HCT116 (cell line): ENCODE results near the gene LRRC74B. TPM values are rescaled to one million over a fixed set of nuclear protein-coding genes. Genes with fewer than 3 reads are reported as not detected.

Experiments
- ATAC-seq: fragments of 200-7000 bp; cut with Tn5 transposase; 2 replicates; pipeline ENCODE4 v1.9.1; 2020; ENCODE audit warnings: mild to moderate bottlenecking, moderate library complexity
- BruUV-seq: library from RNA; stranded (reverse); fragments of 400-500 nt; replicated peaks from 2 replicates; lab custom pipeline; 2021; lab: Mats Ljungman, UMichigan
- CTCF ChIA-PET: fragments of 300-600 bp; sonication (Branson Sonifier 250); formaldehyde crosslinking; loops from one replicate; lab custom pipeline; 2021; ENCODE audit warnings: antibody characterized with exemption; lab: Charles Lee
- POLR2A ChIA-PET: fragments of 300-600, 350-600 bp; sonication (Branson Sonifier 250); formaldehyde crosslinking; loops from one replicate; lab custom pipeline; 2021; ENCODE audit warnings: antibody characterized with exemption; lab: Charles Lee
- RAD21 ChIA-PET, 2 experiments: fragments of 300-600 bp; sonication (Branson Sonifier 250); formaldehyde crosslinking; loops; one replicate each; lab custom pipeline; 2023; ENCODE audit warnings: low total read pairs in 2 of 2; ENCODE audit not compliant: uncharacterized antibody in 2 of 2, unreplicated experiment in 2 of 2, low non-redundant PET in 1 of 2; lab: Charles Lee
- DNase-seq: peaks from one replicate; pipeline ENCODE4 v3.0.0-alpha.2; 2010; ENCODE audit warnings: low read depth, low spot score
- H2AFZ ChIP-seq: fragments of 200-600 bp; shearing (Covaris generic), sonication (generic); 2 replicates; pipeline ENCODE4 v1.6.1; 2017; ENCODE audit warnings: low read depth, mixed run types, mixed read lengths, antibody characterized with exemption, low read length; ENCODE audit not compliant: poor library complexity, severe bottlenecking
- H3K27ac ChIP-seq: 2 replicates; pipeline ENCODE4 v1.5.1; 2012; ENCODE audit warnings: low read depth, low read length
- H3K27me3 ChIP-seq: fragments of 200-600 bp; sonication (generic); 2 replicates; pipeline ENCODE4 v1.6.1; 2016; ENCODE audit warnings: mixed run types, low read length, mixed read lengths; ENCODE audit not compliant: insufficient read depth
- H3K36me3 ChIP-seq, 2 experiments: fragments of 200-500 bp in 1 of 2; fragments of 200-600 bp in 1 of 2; sonication (Bioruptor generic) in 1 of 2; sonication (generic) in 1 of 2; 2 replicates each; pipeline versions ENCODE4 v1.5.1 to v1.6.1; 2014 to 2016; ENCODE audit warnings: low read length in 2 of 2, inconsistent platforms in 1 of 2, mixed read lengths in 1 of 2, mixed run types in 1 of 2; ENCODE audit not compliant: insufficient read depth in 2 of 2, control insufficient read depth in 1 of 2
- H3K4me1 ChIP-seq, 2 experiments: fragments of 200-600 bp in 1 of 2; sonication (generic) in 1 of 2; 2 replicates each; pipeline versions ENCODE4 v1.5.1 to v1.6.1; 2012 to 2017; ENCODE audit warnings: low read length in 2 of 2, inconsistent platforms in 1 of 2, mild to moderate bottlenecking in 1 of 2, mixed read lengths in 1 of 2, mixed run types in 1 of 2, moderate library complexity in 1 of 2; ENCODE audit not compliant: insufficient read depth in 2 of 2, control insufficient read depth in 1 of 2
- H3K4me2 ChIP-seq: fragments of 200-600 bp; sonication (generic); 2 replicates; pipeline ENCODE4 v1.6.1; 2017; ENCODE audit warnings: mixed run types, low read length, mixed read lengths
- H3K4me3 ChIP-seq, 2 experiments: fragments of 200-600 bp in 1 of 2; sonication (generic) in 1 of 2; replicated peaks in 1 of 2; 2 replicates each; pipeline ENCODE4 v1.5.1; 2011 to 2016; ENCODE audit warnings: low read length in 2 of 2, control low read depth in 1 of 2, low read depth in 1 of 2, mild to moderate bottlenecking in 1 of 2, mixed read lengths in 1 of 2, mixed run types in 1 of 2
- H3K79me2 ChIP-seq: fragments of 200-600 bp; sonication (generic); 2 replicates; pipeline ENCODE4 v1.6.1; 2017; ENCODE audit warnings: mild to moderate bottlenecking, mixed run types, low read length, moderate library complexity, mixed read lengths; ENCODE audit not compliant: insufficient read depth
- H3K9ac ChIP-seq: fragments of 200-600 bp; sonication (generic); 2 replicates; pipeline ENCODE4 v1.6.1; 2016; ENCODE audit warnings: low read length, mixed read lengths
- H3K9me2 ChIP-seq: fragments of 200-600 bp; sonication (generic), shearing (Covaris generic); 2 replicates; pipeline ENCODE4 v1.6.1; 2017; ENCODE audit warnings: mixed run types, mild to moderate bottlenecking, moderate library complexity; ENCODE audit not compliant: insufficient read depth
- H3K9me3 ChIP-seq, 2 experiments: fragments of 200-500 bp in 1 of 2; fragments of 200-600 bp in 1 of 2; sonication (Bioruptor generic) in 1 of 2; sonication (generic) in 1 of 2; 2 replicates each; pipeline ENCODE4 v1.6.1; 2014 to 2017; ENCODE audit warnings: low read length in 2 of 2, mixed read lengths in 2 of 2, inconsistent platforms in 1 of 2, low read depth in 1 of 2, mild to moderate bottlenecking in 1 of 2, mixed run types in 1 of 2, moderate library complexity in 1 of 2; ENCODE audit not compliant: control insufficient read depth in 1 of 2, insufficient read depth in 1 of 2
- H4K20me1 ChIP-seq: fragments of 200-600 bp; sonication (generic), shearing (Covaris generic); 2 replicates; pipeline ENCODE4 v1.6.1; 2017; ENCODE audit warnings: mixed run types, mild to moderate bottlenecking, moderate library complexity; ENCODE audit not compliant: insufficient read depth
- FOSL1 ChIP-seq: IDR thresholded peaks from 2 replicates; pipeline ENCODE4 v1.6.1; 2012; ENCODE audit warnings: low read depth
- JUND ChIP-seq: IDR thresholded peaks from 2 replicates; pipeline ENCODE4 v1.6.1; 2012
- MAX ChIP-seq: IDR thresholded peaks from 2 replicates; pipeline ENCODE4 v1.6.1; 2012
- POLR2A ChIP-seq: IDR thresholded peaks from 2 replicates; pipeline ENCODE4 v1.7.0; 2011; ENCODE audit warnings: borderline replicate concordance; ENCODE audit not compliant: insufficient read depth, insufficient read length; ENCODE audit errors: extremely low read depth
- POLR2AphosphoS5 ChIP-seq: IDR thresholded peaks from 2 replicates; pipeline ENCODE4 v1.6.1; 2011; ENCODE audit warnings: mild to moderate bottlenecking, low read depth, low read length, moderate library complexity
- REST ChIP-seq: IDR thresholded peaks from 2 replicates; pipeline ENCODE4 v1.6.1; 2012; ENCODE audit warnings: low read depth
- YY1 ChIP-seq: IDR thresholded peaks from 2 replicates; pipeline ENCODE4 v1.6.1; 2011; ENCODE audit warnings: low read length, low read depth, moderate library complexity, mild to moderate bottlenecking; ENCODE audit not compliant: insufficient replicate concordance; ENCODE audit errors: extremely low read depth
- intact Hi-C: fragments of 100-400 bp; cut with micrococcal nuclease; formaldehyde crosslinking; loops from 2 replicates; pipeline ENCODE4 v1.10.0; 2022
- total RNA-seq: library from RNA; stranded (reverse); gene quantifications from one replicate; pipeline ENCODE4 v1.2.1, GENCODE V29; 2021; ENCODE audit not compliant: unreplicated experiment
- TF ChIP-seq, protein P1 (sequence below): IDR thresholded peaks from 2 replicates; pipeline ENCODE4 v1.6.1; 2011; ENCODE audit warnings: mild to moderate bottlenecking, low read length, moderate library complexity; ENCODE audit not compliant: insufficient replicate concordance; ENCODE audit errors: extremely low read depth
- TF ChIP-seq, protein P2 (sequence below), 3 experiments: fragments of 200-600 bp in 1 of 3; sonication (generic) in 1 of 3; IDR thresholded peaks in 2 of 3; conservative IDR thresholded peaks in 1 of 3; 2 replicates each; pipeline ENCODE4 v1.5.1; 2012 to 2017; ENCODE audit warnings: low read depth in 2 of 3, low read length in 2 of 3, antibody characterized with exemption in 1 of 3, borderline replicate concordance in 1 of 3, control low read depth in 1 of 3, mild to moderate bottlenecking in 1 of 3, mixed read lengths in 1 of 3, mixed run types in 1 of 3, moderate library complexity in 1 of 3; ENCODE audit not compliant: insufficient read depth in 1 of 3

The LRRC74B gene
- total RNA-seq, 1 experiment from 2014 or later: not detected

GRCh38 chr22:21014726-21015465 is 30.9 kb upstream of the LRRC74B start, which contains the start of gene P2RX6:
Gene P2RX6, plus strand, starts transcription at chr22:21015165. Its CDS starts 10 bp downstream, at chr22:21015175.
- H4K20me1 ChIP-seq: no peaks in the 10 kb centered on the region
- POLR2A ChIA-PET: interaction anchor here (1.2 kb wide), 1 partner anchor 13 kb away, joined by 3 read pairs; the partner anchor contains the start of gene THAP7
- CTCF ChIA-PET: no interaction called here
- no peaks in the 10 kb centered on the region for H3K9me2 ChIP-seq
- H2AFZ ChIP-seq: peak within 1 kb of the TSS; percentile 31
- peak within 1 kb of the TSS; percentile 38 to 54 for H3K4me3 ChIP-seq
- ATAC-seq: no peak
- TF ChIP-seq FOSL1 (no peak), POLR2A (no peak), POLR2AphosphoS5 (no peak), MAX (no peak), JUND (no peak), REST (no peak), YY1 (no peak)
- TF ChIP-seq, protein P1, sequence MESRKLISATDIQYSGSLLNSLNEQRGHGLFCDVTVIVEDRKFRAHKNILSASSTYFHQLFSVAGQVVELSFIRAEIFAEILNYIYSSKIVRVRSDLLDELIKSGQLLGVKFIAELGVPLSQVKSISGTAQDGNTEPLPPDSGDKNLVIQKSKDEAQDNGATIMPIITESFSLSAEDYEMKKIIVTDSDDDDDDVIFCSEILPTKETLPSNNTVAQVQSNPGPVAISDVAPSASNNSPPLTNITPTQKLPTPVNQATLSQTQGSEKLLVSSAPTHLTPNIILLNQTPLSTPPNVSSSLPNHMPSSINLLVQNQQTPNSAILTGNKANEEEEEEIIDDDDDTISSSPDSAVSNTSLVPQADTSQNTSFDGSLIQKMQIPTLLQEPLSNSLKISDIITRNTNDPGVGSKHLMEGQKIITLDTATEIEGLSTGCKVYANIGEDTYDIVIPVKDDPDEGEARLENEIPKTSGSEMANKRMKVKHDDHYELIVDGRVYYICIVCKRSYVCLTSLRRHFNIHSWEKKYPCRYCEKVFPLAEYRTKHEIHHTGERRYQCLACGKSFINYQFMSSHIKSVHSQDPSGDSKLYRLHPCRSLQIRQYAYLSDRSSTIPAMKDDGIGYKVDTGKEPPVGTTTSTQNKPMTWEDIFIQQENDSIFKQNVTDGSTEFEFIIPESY: no peak
- TF ChIP-seq, protein P2, sequence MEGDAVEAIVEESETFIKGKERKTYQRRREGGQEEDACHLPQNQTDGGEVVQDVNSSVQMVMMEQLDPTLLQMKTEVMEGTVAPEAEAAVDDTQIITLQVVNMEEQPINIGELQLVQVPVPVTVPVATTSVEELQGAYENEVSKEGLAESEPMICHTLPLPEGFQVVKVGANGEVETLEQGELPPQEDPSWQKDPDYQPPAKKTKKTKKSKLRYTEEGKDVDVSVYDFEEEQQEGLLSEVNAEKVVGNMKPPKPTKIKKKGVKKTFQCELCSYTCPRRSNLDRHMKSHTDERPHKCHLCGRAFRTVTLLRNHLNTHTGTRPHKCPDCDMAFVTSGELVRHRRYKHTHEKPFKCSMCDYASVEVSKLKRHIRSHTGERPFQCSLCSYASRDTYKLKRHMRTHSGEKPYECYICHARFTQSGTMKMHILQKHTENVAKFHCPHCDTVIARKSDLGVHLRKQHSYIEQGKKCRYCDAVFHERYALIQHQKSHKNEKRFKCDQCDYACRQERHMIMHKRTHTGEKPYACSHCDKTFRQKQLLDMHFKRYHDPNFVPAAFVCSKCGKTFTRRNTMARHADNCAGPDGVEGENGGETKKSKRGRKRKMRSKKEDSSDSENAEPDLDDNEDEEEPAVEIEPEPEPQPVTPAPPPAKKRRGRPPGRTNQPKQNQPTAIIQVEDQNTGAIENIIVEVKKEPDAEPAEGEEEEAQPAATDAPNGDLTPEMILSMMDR (IDR thresholded peaks at IDR 0.05 in 2 of 3, conservative IDR thresholded peaks at IDR 0.05 in 1 of 3; ENCODE audit: borderline replicate concordance in 1 of 3, insufficient read depth in 1 of 3, low read depth in 2 of 3, low read length in 2 of 3): no peak
- intact Hi-C loops: no loop called here
- H3K4me1 ChIP-seq: peaks cover 15 to 20% of the 10 kb centered on the region in 2 experiments
- peak within 1 kb of the TSS; percentile 46; the same call in 1 of the 2 replicates for H3K27ac ChIP-seq
- H3K36me3 ChIP-seq: no peaks in the 10 kb centered on the region
- BruUV-seq: no TSS peak
- H3K27me3 ChIP-seq: no peaks in the 10 kb centered on the region
- peak within 1 kb of the TSS; percentile 82 for H3K4me2 ChIP-seq
- H3K9ac ChIP-seq: peak within 1 kb of the TSS; percentile 42
- RAD21 ChIA-PET: no interaction called here
- H3K9me3 ChIP-seq: no peaks in the 10 kb centered on the region
- H3K79me2 ChIP-seq: no peaks in the 10 kb centered on the region
- DNase-seq: no peak
